K562 (cell line): Measurements from ENCODE around the gene SLC35E2B. TPM values are rescaled to one million over a fixed set of nuclear protein-coding genes. Genes with fewer than 3 reads are reported as not detected.
"Not testable (repeated sequence)": the region's sequence is repeated elsewhere in the genome, so short reads cannot be mapped to it uniquely, and the experiment has no call there.

Experiments
- ATAC-seq: fragments of 200-7000 bp; cut with Tn5 transposase; 3 replicates; pipeline ENCODE4 v1.9.1; 2020; ENCODE audit warnings: moderate library complexity
- BruUV-seq: library from RNA; stranded (reverse); fragments of 400-500 nt; replicated peaks from 2 replicates; lab custom pipeline; 2021; lab: Mats Ljungman, UMichigan
- CTCF ChIA-PET: fragments of 300-600 bp; formaldehyde crosslinking; extraction: SDS; loops from one replicate; lab custom pipeline; 2021; ENCODE audit warnings: low intra/inter-chr PET ratio; lab: Yijun Ruan, JAX
- POLR2A ChIA-PET: fragments of 300-600, 350-650 bp; sonication (Branson Sonifier 250); formaldehyde crosslinking; extraction: SDS; loops from one replicate; lab custom pipeline; 2021; ENCODE audit warnings: antibody characterized with exemption, inconsistent platforms; lab: Yijun Ruan, JAX
- DNase-seq, 4 experiments: peaks; one replicate each; pipeline versions ENCODE4 v3.0.0 to v3.0.0-alpha.2; 2011 to 2018; ENCODE audit warnings: low spot score in 3 of 4, mixed read lengths in 3 of 4; ENCODE audit errors: extremely low read depth in 1 of 4
- FAIRE-seq: peaks from 2 replicates; lab custom pipeline; 2011; peaks lifted over from hg19 to GRCh38; lab: Jason Lieb, UNC
- H2AFZ ChIP-seq: 2 replicates; pipeline ENCODE4 v1.6.0; 2011; ENCODE audit warnings: low read depth, low read length, control low read depth, inconsistent platforms
- H3K27ac ChIP-seq: fragments of 200-600 bp; 3 replicates; pipeline ENCODE4 v1.8.0; 2011; ENCODE audit warnings: low read depth, mild to moderate bottlenecking, control low read depth, inconsistent platforms, low read length, moderate library complexity, mixed read lengths; ENCODE audit errors: extremely low read depth
- H3K27me3 ChIP-seq, 2 experiments: fragments of 300-600 bp in 1 of 2; 2 replicates in 1 of 2; 3 replicates in 1 of 2; pipeline versions ENCODE4 v1.6.0 to v1.8.0; 2011; ENCODE audit warnings: inconsistent platforms in 2 of 2, low read length in 2 of 2, mild to moderate bottlenecking in 1 of 2, mixed read lengths in 1 of 2, moderate library complexity in 1 of 2; ENCODE audit not compliant: control insufficient read depth in 2 of 2, insufficient read depth in 2 of 2
- H3K36me3 ChIP-seq: fragments of 300-600 bp; 3 replicates; pipeline ENCODE4 v1.8.0; 2011; ENCODE audit warnings: mild to moderate bottlenecking, low read length, inconsistent platforms; ENCODE audit not compliant: control insufficient read depth, insufficient read depth
- H3K4me1 ChIP-seq, 2 experiments: fragments of 200-600 bp in 1 of 2; replicated peaks in 1 of 2; 2 replicates in 1 of 2; 3 replicates in 1 of 2; pipeline versions ENCODE4 v1.5.1 to v1.8.0; 2011; ENCODE audit warnings: inconsistent platforms in 2 of 2, low read length in 2 of 2, mild to moderate bottlenecking in 1 of 2, mixed read lengths in 1 of 2, moderate library complexity in 1 of 2; ENCODE audit not compliant: control insufficient read depth in 2 of 2, insufficient read depth in 2 of 2
- H3K4me2 ChIP-seq: 2 replicates; pipeline ENCODE4 v1.6.1; 2011; ENCODE audit warnings: low read length, control low read depth, inconsistent platforms, mixed read lengths; ENCODE audit not compliant: insufficient read depth
- H3K4me3 ChIP-seq: fragments of 200-600 bp; sonication (generic), shearing (Covaris generic); 2 replicates; pipeline ENCODE4 v1.5.1; 2016; ENCODE audit warnings: control low read depth, inconsistent platforms
- H3K79me2 ChIP-seq: fragments of 200-600 bp; 3 replicates; pipeline ENCODE4 v1.8.0; 2011; ENCODE audit warnings: low read length, inconsistent platforms; ENCODE audit not compliant: control insufficient read depth, insufficient read depth
- H3K9ac ChIP-seq, 2 experiments: 2 replicates each; pipeline versions ENCODE4 v1.6.0 to v1.6.1; 2011; ENCODE audit warnings: low read depth in 2 of 2, low read length in 2 of 2, control low read depth in 1 of 2, inconsistent platforms in 1 of 2, mild to moderate bottlenecking in 1 of 2, mixed read lengths in 1 of 2; ENCODE audit not compliant: insufficient read depth in 1 of 2
- H3K9me1 ChIP-seq: one replicate; pipeline ENCODE4 v1.6.0; 2011; ENCODE audit warnings: inconsistent platforms, mild to moderate bottlenecking, low read length, moderate library complexity; ENCODE audit not compliant: control insufficient read depth, insufficient read depth
- H3K9me3 ChIP-seq: replicated peaks from 2 replicates; pipeline ENCODE4 v1.5.1; 2011; ENCODE audit warnings: low read depth, low read length, inconsistent platforms; ENCODE audit not compliant: control insufficient read depth, insufficient read depth
- H4K20me1 ChIP-seq: replicated peaks from 2 replicates; pipeline ENCODE4 v1.6.1; 2011; ENCODE audit warnings: low read length, inconsistent platforms, mixed read lengths; ENCODE audit not compliant: control insufficient read depth, insufficient read depth
- CBFA2T3 ChIP-seq: fragments of 450-650 bp; IDR thresholded peaks from 2 replicates; pipeline ENCODE4 v1.6.1; 2017
- CREB1 ChIP-seq, 2 experiments: sonication (generic) in 1 of 2; formaldehyde crosslinking in 1 of 2; IDR thresholded peaks; 2 replicates each; pipeline versions ENCODE4 v1.6.1 to v1.8.0; 2012 to 2022; ENCODE audit warnings: inconsistent platforms in 1 of 2, mild to moderate bottlenecking in 1 of 2, missing genetic modification reagents in 1 of 2, moderate library complexity in 1 of 2
- CREM ChIP-seq: IDR thresholded peaks from 2 replicates; pipeline ENCODE4 v1.6.1; 2014; ENCODE audit warnings: antibody characterized with exemption, low read depth
- E2F6 ChIP-seq, 2 experiments: IDR thresholded peaks; 2 replicates each; pipeline ENCODE4 v1.6.1; 2011; ENCODE audit warnings: borderline replicate concordance in 1 of 2, control low read depth in 1 of 2, low read depth in 1 of 2, low read length in 1 of 2, mild to moderate bottlenecking in 1 of 2, mixed read lengths in 1 of 2, moderate library complexity in 1 of 2; ENCODE audit not compliant: insufficient read depth in 1 of 2, insufficient read length in 1 of 2, poor library complexity in 1 of 2, severe bottlenecking in 1 of 2; ENCODE audit errors: extremely low read depth in 1 of 2
- EP300 ChIP-seq: IDR thresholded peaks from 2 replicates; pipeline ENCODE4 v1.6.1; 2012; ENCODE audit warnings: low read length, improper control_type of control experiment
- JUND ChIP-seq, 2 experiments: IDR thresholded peaks; 2 replicates in 1 of 2; 3 replicates in 1 of 2; pipeline ENCODE4 v1.6.1; 2011; ENCODE audit warnings: borderline replicate concordance in 2 of 2, low read depth in 2 of 2, low read length in 2 of 2, improper control_type of control experiment in 1 of 2, missing biosample characterization in 1 of 2, missing genetic modification characterization in 1 of 2, missing genetic modification reagents in 1 of 2
- KLF16 ChIP-seq: IDR thresholded peaks from 2 replicates; pipeline ENCODE4 v1.6.1; 2016; ENCODE audit warnings: antibody characterized with exemption
- NFE2 ChIP-seq: IDR thresholded peaks from 2 replicates; pipeline ENCODE4 v1.6.1; 2014; ENCODE audit warnings: antibody characterized with exemption, low read depth
- RCOR1 ChIP-seq, 2 experiments: IDR thresholded peaks; 2 replicates each; pipeline ENCODE4 v1.6.1; 2012; ENCODE audit warnings: low read depth in 2 of 2, low read length in 2 of 2, borderline replicate concordance in 1 of 2, improper control_type of control experiment in 1 of 2
- RNF2 ChIP-seq: sonication (generic); IDR thresholded peaks from 2 replicates; pipeline ENCODE4 v1.6.1; 2016
- TEAD4 ChIP-seq, 2 experiments: sonication (generic) in 1 of 2; formaldehyde crosslinking in 1 of 2; IDR thresholded peaks; 2 replicates each; pipeline versions ENCODE4 v1.6.1 to v1.8.0; 2012 to 2022; ENCODE audit warnings: borderline replicate concordance in 1 of 2, inconsistent platforms in 1 of 2, low read length in 1 of 2, mild to moderate bottlenecking in 1 of 2, missing genetic modification reagents in 1 of 2
- WGBS: fragments of 100-300 bp; shearing (Covaris generic); methylation state at CpG from one replicate; pipeline ENCODE4 v1.1.6; 2016; ENCODE audit warnings: low coverage, mixed read lengths; ENCODE audit not compliant: insufficient coverage; ENCODE audit errors: missing lambda C conversion rate; 5-methylcytosine and 5-hydroxymethylcytosine counted together
- in situ Hi-C: fragments of 300-500 bp; cut with MboI; formaldehyde crosslinking; loops from 4 replicates; pipeline ENCODE4 v1.15.0; 2018; ENCODE audit warnings: inconsistent platforms, mixed read lengths
- intact Hi-C: fragments of 100-400 bp; cut with micrococcal nuclease; formaldehyde crosslinking; loops from 2 replicates; pipeline ENCODE4 v1.14.2; 2022
- polyA plus RNA-seq, 8 experiments: library from polyadenylated mRNA; depleted of rRNA in 4 of 8; stranded (reverse) in 5 of 8; unstranded in 3 of 8; fragments of >200 nt; fragmentation: Nextera tagmentation in 2 of 8; fragmentation: Illumina TruSeq in 1 of 8; extraction: Ambion mirVana in 2 of 8; extraction: Trizol in 1 of 8; gene quantifications; 2 replicates each; pipeline versions ENCODE4 v1.2.1 to v1.2.3, GENCODE V29; 2011 to 2014; ENCODE audit warnings: inconsistent platforms in 1 of 8, missing spikeins in 1 of 8
- total RNA-seq, 7 experiments: library from RNA; depleted of rRNA in 6 of 7; stranded (reverse); fragments of >200 nt in 6 of 7; fragmentation: Illumina TruSeq in 2 of 7; extraction: Trizol in 2 of 7; gene quantifications; 2 replicates each; pipeline versions ENCODE4 v1.2.1 to v1.2.3, GENCODE V29; 2011 to 2021; ENCODE audit warnings: low replicate concordance in 1 of 7
- TF ChIP-seq, protein P1 (sequence below), 2 experiments: fragments of 200-800 bp in 1 of 2; sonication (Bioruptor generic) in 1 of 2; sonication (generic) in 1 of 2; formaldehyde crosslinking in 1 of 2; IDR thresholded peaks in 1 of 2; conservative IDR thresholded peaks in 1 of 2; 2 replicates each; pipeline versions ENCODE4 v1.5.0 to v1.6.1; 2016 to 2020; ENCODE audit warnings: missing compliant biosample characterization in 1 of 2, missing genetic modification characterization in 1 of 2, missing genetic modification reagents in 1 of 2

The SLC35E2B gene
- total and polyA plus RNA-seq, 9 of the 15 experiments (the other 6 are each of a cell fraction or from before 2014, with no cell fraction given), result 4.7 to 44.6 (median 20.7) TPM

DNA sequence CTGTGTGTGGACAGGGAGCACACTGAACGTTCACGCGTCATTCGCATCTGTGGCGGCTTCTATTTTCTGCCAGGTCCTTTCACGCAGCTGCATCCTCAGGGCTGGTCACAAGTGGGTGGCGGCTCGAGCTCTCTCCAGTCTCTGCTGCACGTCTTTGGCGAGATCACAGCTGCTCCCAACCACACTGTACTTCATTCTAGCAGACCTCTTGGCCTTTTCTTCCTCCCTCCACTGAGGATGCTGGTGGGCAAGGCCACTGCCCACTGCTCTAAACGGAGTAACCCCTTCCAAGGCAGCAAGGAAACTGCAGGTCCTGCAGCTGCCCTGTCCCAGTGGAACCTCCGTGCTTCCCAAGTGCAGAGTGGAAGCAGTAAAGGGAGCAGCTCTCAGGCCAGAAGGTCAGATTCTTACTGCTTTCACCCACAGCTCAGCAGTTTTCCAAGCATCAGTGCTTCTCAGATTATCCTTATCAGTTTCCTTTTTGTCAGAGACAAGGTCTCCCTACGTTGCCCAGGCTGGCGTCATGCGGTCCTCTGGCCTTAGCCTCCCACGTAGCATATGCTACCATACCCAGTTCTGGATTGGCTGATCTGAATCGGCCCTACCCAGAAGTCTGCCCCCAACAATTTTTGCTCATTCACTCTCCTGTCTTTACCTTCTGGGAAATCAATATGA, 44.9 kb downstream of the SLC35E2B start:
- peak; percentile 90 for ATAC-seq
- not testable (repeated sequence) for BruUV-seq

DNA sequence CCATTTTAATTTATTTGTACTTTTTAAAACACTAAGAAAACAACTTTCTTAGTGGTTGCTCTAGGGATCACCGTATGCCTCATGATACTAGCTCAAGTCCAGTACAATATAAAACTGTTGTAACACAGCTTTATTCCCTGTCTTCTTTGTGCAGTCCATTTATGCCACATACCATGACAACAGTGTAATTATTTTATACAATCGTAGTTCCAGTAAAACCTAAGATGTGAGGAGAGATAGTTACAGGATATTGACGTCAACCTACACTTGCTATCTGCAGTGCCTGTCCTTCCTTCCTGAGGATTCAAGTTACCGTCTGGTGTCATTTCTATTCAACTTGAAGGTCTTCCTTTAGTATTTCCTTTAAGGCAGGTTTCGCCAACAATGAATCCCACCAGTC, 46.3 kb downstream of the SLC35E2B start:
- FAIRE-seq, H3K9me3 ChIP-seq, H3K27me3 ChIP-seq, CTCF ChIA-PET, DNase-seq, H3K9ac ChIP-seq, H3K4me1 ChIP-seq, H3K27ac ChIP-seq, H2AFZ ChIP-seq, BruUV-seq, H3K79me2 ChIP-seq, ATAC-seq, in situ Hi-C loops, POLR2A ChIA-PET, H3K4me3 ChIP-seq, H4K20me1 ChIP-seq, H3K9me1 ChIP-seq, H3K4me2 ChIP-seq, intact Hi-C loops: not testable (repeated sequence)
- 82% methylated on average over 3 of the region's 5 CpGs for WGBS
- peaks cover 44% of the 10 kb centered on the region for H3K36me3 ChIP-seq

More for the DNA sequence above, 44.9 kb downstream of the SLC35E2B start:
- H3K27me3 ChIP-seq; H2AFZ ChIP-seq; H3K4me1 ChIP-seq; H3K9me3 ChIP-seq; in situ Hi-C loops; H3K79me2 ChIP-seq; H4K20me1 ChIP-seq; H3K4me2 ChIP-seq; H3K9me1 ChIP-seq; H3K4me3 ChIP-seq; H3K27ac ChIP-seq; POLR2A ChIA-PET; intact Hi-C loops; H3K9ac ChIP-seq; TF ChIP-seq CREB1 (CRISPR knock-in tag; IDR thresholded peaks at IDR 0.05); TEAD4 (CRISPR knock-in tag; IDR thresholded peaks at IDR 0.05; ENCODE audit: borderline replicate concordance): not testable (repeated sequence)
- H3K36me3 ChIP-seq, result peaks cover 58% of the 10 kb centered on the region
- CTCF ChIA-PET, result interaction anchor here (0.6 kb wide), 1 partner anchor 98 kb away, joined by 3 read pairs; no protein-coding TSS in a partner anchor
- FAIRE-seq (peak; percentile 94), DNase-seq (peak in 2 of 4 experiments; percentile 15 to 81)
- TF ChIP-seq CREB1 (IDR thresholded peaks at IDR 0.05), result 0 out of 2 replicates have a peak, but pooled peaks have one; percentile 16
- peak; percentile 66 for TF ChIP-seq EP300
- peak; percentile 30; the same call in 1 of the 2 replicates for TF ChIP-seq TEAD4 (IDR thresholded peaks at IDR 0.05; ENCODE audit: low read length)
- peak in 1 of 2 experiments; percentile 65 for TF ChIP-seq E2F6 (IDR thresholded peaks at IDR 0.05; ENCODE audit: borderline replicate concordance in 1 of 2, extremely low read depth in 1 of 2, insufficient read depth in 1 of 2, insufficient read length in 1 of 2, low read depth in 1 of 2, low read length in 1 of 2, poor library complexity in 1 of 2, severe bottlenecking in 1 of 2)
- TF ChIP-seq, protein P1, sequence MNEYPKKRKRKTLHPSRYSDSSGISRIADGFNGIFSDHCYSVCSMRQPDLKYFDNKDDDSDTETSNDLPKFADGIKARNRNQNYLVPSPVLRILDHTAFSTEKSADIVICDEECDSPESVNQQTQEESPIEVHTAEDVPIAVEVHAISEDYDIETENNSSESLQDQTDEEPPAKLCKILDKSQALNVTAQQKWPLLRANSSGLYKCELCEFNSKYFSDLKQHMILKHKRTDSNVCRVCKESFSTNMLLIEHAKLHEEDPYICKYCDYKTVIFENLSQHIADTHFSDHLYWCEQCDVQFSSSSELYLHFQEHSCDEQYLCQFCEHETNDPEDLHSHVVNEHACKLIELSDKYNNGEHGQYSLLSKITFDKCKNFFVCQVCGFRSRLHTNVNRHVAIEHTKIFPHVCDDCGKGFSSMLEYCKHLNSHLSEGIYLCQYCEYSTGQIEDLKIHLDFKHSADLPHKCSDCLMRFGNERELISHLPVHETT (CRISPR knock-in tag; conservative IDR thresholded peaks at IDR 0.05 in 1 of 2, IDR thresholded peaks at IDR 0.05 in 1 of 2), result peak in 1 of 2 experiments; percentile 58; a peak in 1 of 4 replicates
- 0 out of 2 replicates have a peak, but pooled peaks have one; percentile 32 for TF ChIP-seq RNF2
- TF ChIP-seq RCOR1 (IDR thresholded peaks at IDR 0.05; ENCODE audit: borderline replicate concordance in 1 of 2, low read depth in 2 of 2, low read length in 2 of 2), result peak in 1 of 2 experiments; percentile 69; a peak in 2 of 4 replicates
- peak; percentile 71; the same call in 1 of the 2 replicates for TF ChIP-seq CREM
- peak; percentile 24; the same call in 1 of the 2 replicates for TF ChIP-seq JUND (IDR thresholded peaks at IDR 0.05; ENCODE audit: borderline replicate concordance, low read depth, low read length)
- TF ChIP-seq JUND (tag; IDR thresholded peaks at IDR 0.05; ENCODE audit: borderline replicate concordance, low read depth, low read length), result peak; percentile 30; the same call in 1 of the 3 replicates
- TF ChIP-seq NFE2, result peak; percentile 53; the same call in 1 of the 2 replicates
- 0 out of 2 replicates have a peak, but pooled peaks have one; percentile 14 for TF ChIP-seq CBFA2T3
- TF ChIP-seq KLF16, result peak; percentile 58
- WGBS, result 69% methylated on average over 12 of the region's 17 CpGs
